ENCODE results near the gene CDH23. TPM values are rescaled to one million over a fixed set of nuclear protein-coding genes. Genes with fewer than 3 reads are reported as not detected.
A peak's percentile ranks its signal among the peaks of the same experiment; 100 is the strongest.

Gene CDH23
- total and polyA plus RNA-seq, 12 donors, result 1.7 to 20.2 (median 7.8) TPM

DNA sequence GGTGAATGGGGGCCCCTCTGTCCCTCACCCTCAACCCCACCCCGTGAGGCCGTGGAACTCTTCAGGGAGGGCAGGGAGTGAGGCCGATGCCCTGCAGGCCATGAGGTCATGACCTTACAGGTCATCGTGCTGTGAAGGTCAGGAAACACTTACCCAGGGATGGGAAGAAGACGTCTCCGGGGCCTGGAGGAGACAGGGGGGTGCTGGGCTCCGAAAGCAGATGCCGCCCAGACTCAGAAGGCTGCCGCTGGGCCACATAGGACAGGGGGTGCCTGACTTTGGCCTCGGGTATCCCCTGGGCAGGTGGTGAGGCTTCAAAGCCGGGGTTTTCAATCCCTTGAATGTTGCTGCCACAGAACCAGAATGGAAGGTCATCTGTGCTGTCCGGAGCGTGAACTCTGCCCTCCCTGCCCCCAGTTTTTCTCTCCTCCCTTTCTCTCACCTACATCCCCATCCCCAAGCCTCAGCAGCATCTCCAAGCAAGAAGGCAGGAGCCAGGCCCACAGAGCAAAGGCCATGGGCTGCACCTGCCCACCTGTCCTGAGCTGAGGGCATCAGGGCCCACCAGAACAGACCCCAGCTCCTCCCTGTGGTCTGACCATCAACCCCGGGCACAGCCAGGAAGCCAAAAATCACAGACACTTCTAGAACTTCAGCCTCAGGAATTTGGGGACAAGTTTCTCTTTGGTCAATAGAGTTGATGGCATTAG, 354.9 kb downstream of the CDH23 start:
- intact Hi-C loops (cut with DNase I), result no loop called here
- Histone ChIP-seq H3K4me3 (no peak overlapping the region), H3K27ac (peak overlapping the region in 1 of 5 donors; percentile 80), H3K27me3 (no peaks in the 10 kb centered on the region), H3K4me1 (replicated peaks in 1 of 2) (peaks cover 28 to 31% of the 10 kb centered on the region in 2 donors), H3K9me3 (replicated peaks in 1 of 3) (no peaks in the 10 kb centered on the region), H3K36me3 (replicated peaks in 1 of 2) (peaks cover 0 to 17% of the 10 kb centered on the region in 2 donors)
- WGBS, 4 donors, result 77 to 81% (median 79%) methylated on average over 3 to 14 of the region's 14 CpGs
- TF ChIP-seq, protein P1, sequence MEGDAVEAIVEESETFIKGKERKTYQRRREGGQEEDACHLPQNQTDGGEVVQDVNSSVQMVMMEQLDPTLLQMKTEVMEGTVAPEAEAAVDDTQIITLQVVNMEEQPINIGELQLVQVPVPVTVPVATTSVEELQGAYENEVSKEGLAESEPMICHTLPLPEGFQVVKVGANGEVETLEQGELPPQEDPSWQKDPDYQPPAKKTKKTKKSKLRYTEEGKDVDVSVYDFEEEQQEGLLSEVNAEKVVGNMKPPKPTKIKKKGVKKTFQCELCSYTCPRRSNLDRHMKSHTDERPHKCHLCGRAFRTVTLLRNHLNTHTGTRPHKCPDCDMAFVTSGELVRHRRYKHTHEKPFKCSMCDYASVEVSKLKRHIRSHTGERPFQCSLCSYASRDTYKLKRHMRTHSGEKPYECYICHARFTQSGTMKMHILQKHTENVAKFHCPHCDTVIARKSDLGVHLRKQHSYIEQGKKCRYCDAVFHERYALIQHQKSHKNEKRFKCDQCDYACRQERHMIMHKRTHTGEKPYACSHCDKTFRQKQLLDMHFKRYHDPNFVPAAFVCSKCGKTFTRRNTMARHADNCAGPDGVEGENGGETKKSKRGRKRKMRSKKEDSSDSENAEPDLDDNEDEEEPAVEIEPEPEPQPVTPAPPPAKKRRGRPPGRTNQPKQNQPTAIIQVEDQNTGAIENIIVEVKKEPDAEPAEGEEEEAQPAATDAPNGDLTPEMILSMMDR (IDR thresholded peaks at IDR 0.05), result no peak
- no peak for TF ChIP-seq POLR2A (IDR thresholded peaks at IDR 0.05)
- no peak for DNase-seq

DNA sequence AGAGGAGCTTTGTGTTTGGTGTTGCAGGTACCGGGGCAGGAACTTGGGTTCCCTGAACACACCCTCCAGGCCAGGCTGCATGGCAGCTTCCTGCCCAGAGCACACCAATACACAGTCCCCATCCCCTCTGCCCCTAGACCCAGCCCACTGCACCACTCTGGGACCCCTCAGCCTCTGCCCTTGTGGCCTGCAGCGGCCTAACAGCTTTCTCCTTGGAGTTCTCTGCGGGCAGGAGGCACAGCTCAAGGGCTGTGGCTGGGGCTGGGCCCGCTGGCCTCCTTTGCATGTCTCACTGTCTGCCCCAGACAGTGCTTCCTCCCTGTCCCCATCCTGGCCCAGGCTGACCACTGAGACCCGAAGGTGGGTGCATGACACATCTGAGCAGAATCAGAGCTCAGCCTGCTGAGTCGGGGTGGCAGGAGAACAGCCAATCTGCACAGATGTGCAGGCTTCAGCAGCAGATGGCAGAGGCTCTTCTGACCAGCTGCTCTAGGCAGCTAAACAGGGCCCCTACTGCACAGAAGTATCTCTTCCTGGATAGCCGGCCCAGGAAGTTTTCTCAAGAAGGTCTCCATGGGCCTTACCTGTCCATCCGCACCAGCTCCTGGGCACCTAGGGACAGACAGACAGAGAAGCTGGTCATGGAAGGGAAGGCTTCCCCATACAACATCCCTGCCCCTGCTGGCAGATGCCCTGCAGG, 355.8 kb downstream of the CDH23 start:
- H3K27ac ChIP-seq, result peak overlapping the region in 2 of 5 donors; percentile 4 to 80
- DNase-seq, result no peak
- peaks cover 21 to 23% of the 10 kb centered on the region in 2 donors for H3K4me1 ChIP-seq (replicated peaks in 1 of 2)
- no peak for TF ChIP-seq POLR2A (IDR thresholded peaks at IDR 0.05)
- TF ChIP-seq, protein P1 (IDR thresholded peaks at IDR 0.05), result no peak
- intact Hi-C loops (cut with DNase I), result no loop called here
- H3K27me3 ChIP-seq, result no peaks in the 10 kb centered on the region
- 75 to 100% (median 83%) methylated on average over 2 to 8 of the region's 8 CpGs for WGBS, 4 donors
- no peak overlapping the region for H3K4me3 ChIP-seq
- H3K9me3 ChIP-seq (replicated peaks in 1 of 3), result no peaks in the 10 kb centered on the region
- H3K36me3 ChIP-seq (replicated peaks in 1 of 2), result peaks cover 0 to 17% of the 10 kb centered on the region in 2 donors

DNA sequence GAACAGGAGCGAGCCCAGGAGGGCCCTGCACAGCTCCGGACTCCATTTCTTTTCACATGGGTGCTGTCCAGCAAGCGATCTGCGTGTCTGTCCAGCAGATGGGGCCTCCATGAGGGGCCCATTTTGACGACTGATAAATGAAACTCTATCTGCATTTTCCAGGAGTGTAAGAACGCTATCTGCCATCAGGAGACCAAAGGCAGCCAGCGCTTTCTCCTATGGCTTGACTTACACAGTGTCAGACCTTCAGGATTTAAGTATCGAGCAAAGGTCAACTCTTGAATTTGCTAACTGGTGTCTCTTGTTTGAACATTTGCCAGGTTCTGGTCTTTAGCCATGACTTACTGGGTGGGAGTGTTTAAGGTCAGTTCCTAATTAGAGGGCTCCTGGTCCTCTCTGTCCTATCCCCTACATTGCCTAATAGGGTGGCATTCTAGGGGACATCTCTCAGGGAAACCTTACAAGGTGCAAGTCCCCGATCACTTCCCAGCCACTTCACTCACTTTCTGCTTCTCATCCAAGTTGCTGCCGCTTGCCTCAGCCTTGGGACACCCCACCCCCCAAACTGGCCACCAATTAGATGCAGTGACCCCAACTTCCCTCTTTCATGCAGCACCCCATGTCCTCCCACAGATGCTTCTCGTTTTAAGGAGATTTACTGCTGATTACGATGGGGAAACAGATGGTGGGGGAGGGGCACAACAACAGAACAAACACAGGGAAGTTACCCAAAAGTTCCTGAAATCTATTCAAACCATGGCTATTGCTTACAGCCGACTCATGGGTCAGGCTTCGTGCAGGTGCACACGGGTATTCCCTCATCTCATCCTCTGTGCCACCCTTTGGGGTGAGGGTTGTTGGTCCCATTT, 356.6 kb downstream of the CDH23 start:
- no peak for TF ChIP-seq POLR2A (IDR thresholded peaks at IDR 0.05)
- TF ChIP-seq, protein P1 (IDR thresholded peaks at IDR 0.05), result no peak
- peak; percentile 49 to 84 (median 75) for DNase-seq
- H3K36me3 ChIP-seq (replicated peaks in 1 of 2), result peaks cover 0 to 24% of the 10 kb centered on the region in 2 donors
- H3K4me3 ChIP-seq, result no peak overlapping the region
- H3K9me3 ChIP-seq (replicated peaks in 1 of 3), result no peaks in the 10 kb centered on the region
- WGBS, 4 donors, result 79 to 83% (median 79%) methylated on average over 13 to 15 of the region's 15 CpGs
- H3K4me1 ChIP-seq (replicated peaks in 1 of 2), result peaks cover 14 to 17% of the 10 kb centered on the region in 2 donors
- no peaks in the 10 kb centered on the region for H3K27me3 ChIP-seq
- peak overlapping the region in 3 of 5 donors; percentile 6 to 80 (median 44) for H3K27ac ChIP-seq
- intact Hi-C loops (cut with DNase I), result no loop called here

Data from adrenal gland (tissue), 12 donors.